ENCODE data around the gene CLIP4.
A peak's percentile ranks its signal among the peaks of the same experiment; 100 is the strongest.

Gene CLIP4

GRCh38 chr2:29222381-29223179 is 107.4 kb downstream of the CLIP4 start:
- no peak for DNase-seq (ENCODE audit: low spot score)

GRCh38 chr2:29223257-29223656 is 108.0 kb downstream of the CLIP4 start:
- no peak for DNase-seq (ENCODE audit: low spot score)

GRCh38 chr2:29223851-29224692 is 108.9 kb downstream of the CLIP4 start:
- DNase-seq (ENCODE audit: low spot score) = no peak

DNA sequence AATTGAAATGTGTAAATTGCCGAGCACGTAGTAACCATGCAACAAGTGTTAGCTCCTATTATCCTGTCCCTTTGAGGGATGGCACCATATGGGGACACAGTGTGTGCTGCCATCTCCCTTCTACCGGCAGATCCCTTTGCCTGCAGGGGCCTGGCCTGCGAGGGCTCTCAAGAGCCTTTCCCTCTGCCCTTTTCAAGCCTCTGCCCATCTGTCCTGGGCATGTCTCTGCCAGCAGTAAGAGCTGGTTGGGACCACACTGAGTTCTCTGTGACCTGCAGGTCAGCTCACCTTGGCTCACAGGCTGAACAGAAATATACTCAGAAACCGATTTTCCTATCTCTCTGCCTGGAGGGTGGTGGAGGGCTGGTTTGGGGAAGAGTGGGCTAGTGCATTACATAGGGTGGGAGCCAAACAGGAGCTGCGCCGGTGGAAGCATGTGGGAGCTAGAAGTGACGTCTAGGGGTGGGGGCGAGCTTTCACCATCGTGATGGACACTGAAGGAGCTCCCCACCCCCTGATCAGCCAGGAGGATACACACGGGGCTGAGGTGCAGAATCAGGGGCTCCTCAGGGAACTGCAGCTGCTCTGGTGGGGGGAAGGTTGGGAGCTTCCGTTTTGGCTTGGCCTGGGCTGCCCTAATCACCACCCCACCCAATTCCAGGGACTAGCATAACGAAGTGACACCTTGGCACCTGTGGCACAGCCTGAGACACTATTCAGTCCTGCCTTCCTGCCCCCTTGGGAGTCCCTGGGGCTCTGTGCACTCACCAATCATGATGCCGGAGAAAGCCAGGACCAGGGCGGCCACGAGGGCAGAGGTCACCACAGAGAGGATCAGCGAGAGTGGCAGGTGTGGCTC is 109.7 kb downstream of the CLIP4 start:
- no peak for DNase-seq (ENCODE audit: low spot score)

DNA sequence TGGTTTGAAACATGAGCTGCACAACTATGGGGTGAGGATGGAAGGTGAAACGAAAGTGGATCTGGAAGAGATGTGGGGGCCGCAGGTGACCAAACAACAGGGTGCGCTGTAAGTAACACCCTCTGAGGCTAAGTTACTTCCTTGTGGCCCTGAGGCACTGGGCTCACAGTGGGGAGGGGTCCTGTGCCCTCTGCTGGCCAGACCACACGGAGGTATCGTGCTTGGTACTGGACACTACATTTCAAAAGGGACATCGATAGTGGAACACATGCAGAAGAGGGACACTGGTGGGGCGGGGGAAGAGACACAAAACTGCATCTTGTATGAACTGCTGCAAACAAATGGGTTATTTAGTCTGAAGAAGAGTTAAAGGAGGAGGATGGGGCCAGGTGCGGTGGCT is 110.6 kb downstream of the CLIP4 start:
- DNase-seq (ENCODE audit: low spot score) = peak; percentile 44

DNA sequence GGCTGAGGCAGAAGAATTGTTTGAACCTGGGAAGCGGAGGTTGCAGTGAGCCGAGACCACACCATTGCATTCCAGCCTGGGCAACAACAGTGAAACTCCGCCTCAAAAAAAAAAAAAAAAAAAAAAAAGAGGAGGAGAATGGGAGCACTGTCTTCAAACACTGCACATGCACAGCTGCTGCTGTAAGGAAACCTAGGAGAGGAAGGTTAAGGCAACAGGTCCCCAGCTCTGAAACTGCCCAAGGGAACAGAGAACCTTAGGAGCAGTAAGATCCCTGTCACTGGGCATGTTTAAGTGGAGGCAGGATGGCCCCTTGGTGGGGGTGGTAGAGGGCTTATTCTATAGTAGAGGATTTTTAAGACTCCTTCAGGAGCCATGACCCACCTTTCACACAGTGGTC is 111.2 kb downstream of the CLIP4 start:
- no peak for DNase-seq (ENCODE audit: low spot score)

- no peak for DNase-seq (ENCODE audit: low spot score)
These were observed 111.6 kb downstream of the CLIP4 start for GRCh38 chr2:29226808-29227207.

GRCh38 chr2:29227935-29228675 is 112.9 kb downstream of the CLIP4 start:
- no peak for DNase-seq (ENCODE audit: low spot score)

GRCh38 chr2:29228947-29229346 is 113.7 kb downstream of the CLIP4 start:
- no peak for DNase-seq (ENCODE audit: low spot score)

GRCh38 chr2:29229640-29230039 is 114.4 kb downstream of the CLIP4 start:
- DNase-seq (ENCODE audit: low spot score) = no peak

DNA sequence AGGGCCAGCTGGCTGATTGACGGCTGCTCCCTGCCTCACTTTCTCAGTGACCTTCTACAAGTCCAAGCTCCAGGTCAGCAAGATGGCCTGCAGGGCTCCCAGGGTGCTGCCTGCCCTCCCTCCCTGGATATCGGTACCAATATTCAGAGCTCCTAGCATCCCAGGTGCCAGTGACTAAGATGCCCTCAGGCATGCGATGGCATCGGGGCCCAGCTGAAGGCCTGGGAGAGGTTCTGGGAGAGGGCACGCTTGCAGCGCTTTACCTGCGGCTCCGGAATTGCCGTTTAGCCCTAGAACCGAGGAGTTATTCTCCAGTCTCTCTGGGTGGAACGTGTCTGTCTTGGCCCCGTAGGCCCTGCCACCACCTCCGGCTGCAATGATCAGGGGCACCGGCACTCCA is 116.8 kb downstream of the CLIP4 start:
- no peak for DNase-seq (ENCODE audit: low spot score)

DNA sequence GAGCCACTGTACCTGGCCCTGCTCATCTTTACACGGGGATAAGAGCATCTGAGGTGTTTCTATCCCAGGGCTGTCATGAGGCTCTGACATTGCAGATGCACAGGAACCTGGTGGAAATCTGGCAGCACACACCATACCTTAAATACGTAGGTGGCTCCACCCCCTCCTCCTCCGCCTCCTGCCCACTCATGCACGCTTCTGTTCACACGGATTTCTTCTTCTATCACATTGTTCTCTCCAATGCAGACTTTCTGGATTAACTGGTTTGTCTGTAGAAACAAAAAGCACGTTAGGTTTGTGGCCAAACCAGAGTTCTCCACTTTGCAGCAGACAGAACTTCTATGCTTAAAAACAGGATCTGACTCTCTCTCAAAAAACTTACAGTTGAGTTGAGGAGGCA is 118.2 kb downstream of the CLIP4 start:
- DNase-seq (ENCODE audit: low spot score) = no peak

GRCh38 chr2:29235411-29235810 is 120.2 kb downstream of the CLIP4 start:
- DNase-seq (ENCODE audit: low spot score) = no peak

- no peak for DNase-seq (ENCODE audit: low spot score)
These were observed 120.9 kb downstream of the CLIP4 start for GRCh38 chr2:29236074-29236473.

DNA sequence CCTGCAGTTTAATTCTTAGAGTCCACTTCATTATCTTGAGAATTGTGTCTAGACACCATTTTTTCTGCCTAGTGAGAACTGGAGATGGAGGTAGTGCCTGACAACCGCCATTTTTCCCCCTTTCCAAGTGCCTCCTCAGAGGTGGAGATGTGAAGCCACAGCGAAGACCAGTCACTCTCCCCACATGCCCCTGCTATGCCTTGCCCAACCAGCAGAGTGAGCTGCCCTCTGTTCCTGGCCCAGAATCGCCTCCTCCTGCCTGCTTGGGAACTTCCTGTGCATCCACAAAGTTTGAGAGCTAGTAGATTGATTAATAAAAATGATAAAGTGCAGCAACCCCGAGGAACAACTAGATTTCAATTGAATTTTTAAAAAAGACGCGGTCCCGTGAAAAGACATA is 123.3 kb downstream of the CLIP4 start:
- DNase-seq (ENCODE audit: low spot score) = peak; percentile 84

Data from iPS-NIHi11 (cell line).